ENCODE data around the gene GPR34.

GPR34 gene

GRCh38 chrX:41739871-41740270 is 51.1 kb downstream of the GPR34 start:
- DNase-seq: no peak

Data from NCI-H748 treated with DMSO at 0.1 percent for 48 hours (cell line).